HCT116 (cell line): Measurements from ENCODE around the gene ESRRB. TPM values are rescaled to one million over a fixed set of nuclear protein-coding genes. Genes with fewer than 3 reads are reported as not detected.

Source experiments
- ATAC-seq: fragments of 200-7000 bp; cut with Tn5 transposase; 2 replicates; pipeline ENCODE4 v1.9.1; 2020; ENCODE audit warnings: mild to moderate bottlenecking, moderate library complexity
- BruUV-seq: library from RNA; stranded (reverse); fragments of 400-500 nt; replicated peaks from 2 replicates; lab custom pipeline; 2021; lab: Mats Ljungman, UMichigan
- CTCF ChIA-PET: fragments of 300-600 bp; sonication (Branson Sonifier 250); formaldehyde crosslinking; loops from one replicate; lab custom pipeline; 2021; ENCODE audit warnings: antibody characterized with exemption; lab: Charles Lee
- POLR2A ChIA-PET: fragments of 300-600, 350-600 bp; sonication (Branson Sonifier 250); formaldehyde crosslinking; loops from one replicate; lab custom pipeline; 2021; ENCODE audit warnings: antibody characterized with exemption; lab: Charles Lee
- RAD21 ChIA-PET, 2 experiments: fragments of 300-600 bp; sonication (Branson Sonifier 250); formaldehyde crosslinking; loops; one replicate each; lab custom pipeline; 2023; ENCODE audit warnings: low total read pairs in 2 of 2; ENCODE audit not compliant: uncharacterized antibody in 2 of 2, unreplicated experiment in 2 of 2, low non-redundant PET in 1 of 2; lab: Charles Lee
- DNase-seq: peaks from one replicate; pipeline ENCODE4 v3.0.0-alpha.2; 2010; ENCODE audit warnings: low read depth, low spot score
- H2AFZ ChIP-seq: fragments of 200-600 bp; shearing (Covaris generic), sonication (generic); 2 replicates; pipeline ENCODE4 v1.6.1; 2017; ENCODE audit warnings: low read depth, mixed run types, mixed read lengths, antibody characterized with exemption, low read length; ENCODE audit not compliant: poor library complexity, severe bottlenecking
- H3K27ac ChIP-seq: 2 replicates; pipeline ENCODE4 v1.5.1; 2012; ENCODE audit warnings: low read depth, low read length
- H3K27me3 ChIP-seq: fragments of 200-600 bp; sonication (generic); 2 replicates; pipeline ENCODE4 v1.6.1; 2016; ENCODE audit warnings: mixed run types, low read length, mixed read lengths; ENCODE audit not compliant: insufficient read depth
- H3K36me3 ChIP-seq, 2 experiments: fragments of 200-500 bp in 1 of 2; fragments of 200-600 bp in 1 of 2; sonication (Bioruptor generic) in 1 of 2; sonication (generic) in 1 of 2; 2 replicates each; pipeline versions ENCODE4 v1.5.1 to v1.6.1; 2014 to 2016; ENCODE audit warnings: low read length in 2 of 2, inconsistent platforms in 1 of 2, mixed read lengths in 1 of 2, mixed run types in 1 of 2; ENCODE audit not compliant: insufficient read depth in 2 of 2, control insufficient read depth in 1 of 2
- H3K4me1 ChIP-seq, 2 experiments: fragments of 200-600 bp in 1 of 2; sonication (generic) in 1 of 2; 2 replicates each; pipeline versions ENCODE4 v1.5.1 to v1.6.1; 2012 to 2017; ENCODE audit warnings: low read length in 2 of 2, inconsistent platforms in 1 of 2, mild to moderate bottlenecking in 1 of 2, mixed read lengths in 1 of 2, mixed run types in 1 of 2, moderate library complexity in 1 of 2; ENCODE audit not compliant: insufficient read depth in 2 of 2, control insufficient read depth in 1 of 2
- H3K4me2 ChIP-seq: fragments of 200-600 bp; sonication (generic); 2 replicates; pipeline ENCODE4 v1.6.1; 2017; ENCODE audit warnings: mixed run types, low read length, mixed read lengths
- H3K4me3 ChIP-seq, 2 experiments: fragments of 200-600 bp in 1 of 2; sonication (generic) in 1 of 2; replicated peaks in 1 of 2; 2 replicates each; pipeline ENCODE4 v1.5.1; 2011 to 2016; ENCODE audit warnings: low read length in 2 of 2, control low read depth in 1 of 2, low read depth in 1 of 2, mild to moderate bottlenecking in 1 of 2, mixed read lengths in 1 of 2, mixed run types in 1 of 2
- H3K79me2 ChIP-seq: fragments of 200-600 bp; sonication (generic); 2 replicates; pipeline ENCODE4 v1.6.1; 2017; ENCODE audit warnings: mild to moderate bottlenecking, mixed run types, low read length, moderate library complexity, mixed read lengths; ENCODE audit not compliant: insufficient read depth
- H3K9ac ChIP-seq: fragments of 200-600 bp; sonication (generic); 2 replicates; pipeline ENCODE4 v1.6.1; 2016; ENCODE audit warnings: low read length, mixed read lengths
- H3K9me2 ChIP-seq: fragments of 200-600 bp; sonication (generic), shearing (Covaris generic); 2 replicates; pipeline ENCODE4 v1.6.1; 2017; ENCODE audit warnings: mixed run types, mild to moderate bottlenecking, moderate library complexity; ENCODE audit not compliant: insufficient read depth
- H3K9me3 ChIP-seq, 2 experiments: fragments of 200-500 bp in 1 of 2; fragments of 200-600 bp in 1 of 2; sonication (Bioruptor generic) in 1 of 2; sonication (generic) in 1 of 2; 2 replicates each; pipeline ENCODE4 v1.6.1; 2014 to 2017; ENCODE audit warnings: low read length in 2 of 2, mixed read lengths in 2 of 2, inconsistent platforms in 1 of 2, low read depth in 1 of 2, mild to moderate bottlenecking in 1 of 2, mixed run types in 1 of 2, moderate library complexity in 1 of 2; ENCODE audit not compliant: control insufficient read depth in 1 of 2, insufficient read depth in 1 of 2
- H4K20me1 ChIP-seq: fragments of 200-600 bp; sonication (generic), shearing (Covaris generic); 2 replicates; pipeline ENCODE4 v1.6.1; 2017; ENCODE audit warnings: mixed run types, mild to moderate bottlenecking, moderate library complexity; ENCODE audit not compliant: insufficient read depth
- CBX3 ChIP-seq: IDR thresholded peaks from 2 replicates; pipeline ENCODE4 v1.6.1; 2012; ENCODE audit warnings: low read depth
- EGR1 ChIP-seq: IDR thresholded peaks from 2 replicates; pipeline ENCODE4 v1.6.1; 2012; ENCODE audit warnings: low read depth
- EZH2 ChIP-seq: fragments of 200-600 bp; sonication (generic); IDR thresholded peaks from 2 replicates; pipeline ENCODE4 v1.6.1; 2017; ENCODE audit warnings: antibody characterized with exemption, mixed run types
- FOSL1 ChIP-seq: IDR thresholded peaks from 2 replicates; pipeline ENCODE4 v1.6.1; 2012; ENCODE audit warnings: low read depth
- JUND ChIP-seq: IDR thresholded peaks from 2 replicates; pipeline ENCODE4 v1.6.1; 2012
- POLR2AphosphoS5 ChIP-seq: IDR thresholded peaks from 2 replicates; pipeline ENCODE4 v1.6.1; 2011; ENCODE audit warnings: mild to moderate bottlenecking, low read depth, low read length, moderate library complexity
- RAD21 ChIP-seq: IDR thresholded peaks from 2 replicates; pipeline ENCODE4 v1.6.1; 2012; ENCODE audit warnings: low read depth, mild to moderate bottlenecking
- YY1 ChIP-seq: IDR thresholded peaks from 2 replicates; pipeline ENCODE4 v1.6.1; 2011; ENCODE audit warnings: low read length, low read depth, moderate library complexity, mild to moderate bottlenecking; ENCODE audit not compliant: insufficient replicate concordance; ENCODE audit errors: extremely low read depth
- ZNF274 ChIP-seq: fragments of 200-500 bp; sonication (Bioruptor generic); IDR thresholded peaks from 2 replicates; pipeline ENCODE4 v1.6.1; 2014; ENCODE audit warnings: mild to moderate bottlenecking, low read depth, low read length, inconsistent platforms
- intact Hi-C: fragments of 100-400 bp; cut with micrococcal nuclease; formaldehyde crosslinking; loops from 2 replicates; pipeline ENCODE4 v1.10.0; 2022
- total RNA-seq: library from RNA; stranded (reverse); gene quantifications from one replicate; pipeline ENCODE4 v1.2.1, GENCODE V29; 2021; ENCODE audit not compliant: unreplicated experiment
- TF ChIP-seq, protein P1 (sequence below): IDR thresholded peaks from 2 replicates; pipeline ENCODE4 v1.6.1; 2012; ENCODE audit warnings: low read depth
- TF ChIP-seq, protein P2 (sequence below): IDR thresholded peaks from 2 replicates; pipeline ENCODE4 v1.6.1; 2012
- TF ChIP-seq, protein P3 (sequence below), 3 experiments: fragments of 200-600 bp in 1 of 3; sonication (generic) in 1 of 3; IDR thresholded peaks in 2 of 3; conservative IDR thresholded peaks in 1 of 3; 2 replicates each; pipeline ENCODE4 v1.5.1; 2012 to 2017; ENCODE audit warnings: low read depth in 2 of 3, low read length in 2 of 3, antibody characterized with exemption in 1 of 3, borderline replicate concordance in 1 of 3, control low read depth in 1 of 3, mild to moderate bottlenecking in 1 of 3, mixed read lengths in 1 of 3, mixed run types in 1 of 3, moderate library complexity in 1 of 3; ENCODE audit not compliant: insufficient read depth in 1 of 3
- TF ChIP-seq, protein P4 (sequence below): IDR thresholded peaks from 2 replicates; pipeline ENCODE4 v1.6.1; 2012
- TF ChIP-seq, protein P5 (sequence below): IDR thresholded peaks from 2 replicates; pipeline ENCODE4 v1.6.1; 2011; ENCODE audit warnings: mild to moderate bottlenecking, low read length, moderate library complexity; ENCODE audit not compliant: insufficient replicate concordance; ENCODE audit errors: extremely low read depth

The ESRRB gene
- total RNA-seq, 1 experiment from 2014 or later = 1.9 TPM

DNA sequence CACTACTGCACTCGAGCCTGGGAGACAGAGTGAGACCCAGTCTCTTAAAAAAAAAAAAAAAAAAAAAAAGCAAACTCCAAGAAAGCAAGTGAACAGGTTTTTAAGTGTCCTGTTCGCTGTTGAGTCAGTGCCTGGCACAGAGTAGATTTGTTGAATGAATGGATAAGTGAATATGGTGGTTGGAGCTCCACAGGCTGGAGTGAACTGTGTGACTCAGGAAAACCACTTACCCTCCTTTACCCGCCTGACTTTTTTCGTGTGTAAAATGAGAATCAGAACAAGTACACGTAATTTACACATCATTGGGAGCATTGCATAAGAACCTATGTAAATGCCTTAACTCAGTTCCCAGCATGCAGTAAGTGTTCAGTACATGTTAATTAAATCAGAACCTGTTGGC lies 24.0 kb upstream of the ESRRB start:
- Histone ChIP-seq H3K27me3 (peaks cover 9% of the 10 kb centered on the region; the same call in 1 of the 2 replicates), H3K9me3 (no peaks in the 10 kb centered on the region), H3K4me1 (peaks cover 11 to 47% of the 10 kb centered on the region in 2 experiments), H3K4me2 (no peak overlapping the region), H3K27ac (no peak overlapping the region), H3K9ac (no peak overlapping the region), H2AFZ (no peak overlapping the region), H3K4me3 (no peak overlapping the region), H3K9me2 (no peaks in the 10 kb centered on the region), H3K36me3 (no peaks in the 10 kb centered on the region), H3K79me2 (no peaks in the 10 kb centered on the region), H4K20me1 (no peaks in the 10 kb centered on the region)
- ChIA-PET RAD21 (interaction anchor here in 1 of 2 experiments (0.7 kb wide), 1 partner anchor 302 kb away, joined by 4 read pairs; no protein-coding TSS in a partner anchor), CTCF (interaction anchor here (0.9 kb wide), 1 partner anchor 774 kb away, joined by 3 read pairs; the partner anchor contains the start of gene FLVCR2), POLR2A (no interaction called here)
- TF ChIP-seq JUND (no peak), FOSL1 (no peak), ZNF274 (no peak), CBX3 (no peak), EZH2 (no peak), POLR2AphosphoS5 (no peak), YY1 (no peak), EGR1 (no peak), RAD21 (no peak)
- TF ChIP-seq, protein P1, sequence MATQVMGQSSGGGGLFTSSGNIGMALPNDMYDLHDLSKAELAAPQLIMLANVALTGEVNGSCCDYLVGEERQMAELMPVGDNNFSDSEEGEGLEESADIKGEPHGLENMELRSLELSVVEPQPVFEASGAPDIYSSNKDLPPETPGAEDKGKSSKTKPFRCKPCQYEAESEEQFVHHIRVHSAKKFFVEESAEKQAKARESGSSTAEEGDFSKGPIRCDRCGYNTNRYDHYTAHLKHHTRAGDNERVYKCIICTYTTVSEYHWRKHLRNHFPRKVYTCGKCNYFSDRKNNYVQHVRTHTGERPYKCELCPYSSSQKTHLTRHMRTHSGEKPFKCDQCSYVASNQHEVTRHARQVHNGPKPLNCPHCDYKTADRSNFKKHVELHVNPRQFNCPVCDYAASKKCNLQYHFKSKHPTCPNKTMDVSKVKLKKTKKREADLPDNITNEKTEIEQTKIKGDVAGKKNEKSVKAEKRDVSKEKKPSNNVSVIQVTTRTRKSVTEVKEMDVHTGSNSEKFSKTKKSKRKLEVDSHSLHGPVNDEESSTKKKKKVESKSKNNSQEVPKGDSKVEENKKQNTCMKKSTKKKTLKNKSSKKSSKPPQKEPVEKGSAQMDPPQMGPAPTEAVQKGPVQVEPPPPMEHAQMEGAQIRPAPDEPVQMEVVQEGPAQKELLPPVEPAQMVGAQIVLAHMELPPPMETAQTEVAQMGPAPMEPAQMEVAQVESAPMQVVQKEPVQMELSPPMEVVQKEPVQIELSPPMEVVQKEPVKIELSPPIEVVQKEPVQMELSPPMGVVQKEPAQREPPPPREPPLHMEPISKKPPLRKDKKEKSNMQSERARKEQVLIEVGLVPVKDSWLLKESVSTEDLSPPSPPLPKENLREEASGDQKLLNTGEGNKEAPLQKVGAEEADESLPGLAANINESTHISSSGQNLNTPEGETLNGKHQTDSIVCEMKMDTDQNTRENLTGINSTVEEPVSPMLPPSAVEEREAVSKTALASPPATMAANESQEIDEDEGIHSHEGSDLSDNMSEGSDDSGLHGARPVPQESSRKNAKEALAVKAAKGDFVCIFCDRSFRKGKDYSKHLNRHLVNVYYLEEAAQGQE = no peak
- TF ChIP-seq, protein P2, sequence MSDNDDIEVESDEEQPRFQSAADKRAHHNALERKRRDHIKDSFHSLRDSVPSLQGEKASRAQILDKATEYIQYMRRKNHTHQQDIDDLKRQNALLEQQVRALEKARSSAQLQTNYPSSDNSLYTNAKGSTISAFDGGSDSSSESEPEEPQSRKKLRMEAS = no peak
- TF ChIP-seq, protein P3, sequence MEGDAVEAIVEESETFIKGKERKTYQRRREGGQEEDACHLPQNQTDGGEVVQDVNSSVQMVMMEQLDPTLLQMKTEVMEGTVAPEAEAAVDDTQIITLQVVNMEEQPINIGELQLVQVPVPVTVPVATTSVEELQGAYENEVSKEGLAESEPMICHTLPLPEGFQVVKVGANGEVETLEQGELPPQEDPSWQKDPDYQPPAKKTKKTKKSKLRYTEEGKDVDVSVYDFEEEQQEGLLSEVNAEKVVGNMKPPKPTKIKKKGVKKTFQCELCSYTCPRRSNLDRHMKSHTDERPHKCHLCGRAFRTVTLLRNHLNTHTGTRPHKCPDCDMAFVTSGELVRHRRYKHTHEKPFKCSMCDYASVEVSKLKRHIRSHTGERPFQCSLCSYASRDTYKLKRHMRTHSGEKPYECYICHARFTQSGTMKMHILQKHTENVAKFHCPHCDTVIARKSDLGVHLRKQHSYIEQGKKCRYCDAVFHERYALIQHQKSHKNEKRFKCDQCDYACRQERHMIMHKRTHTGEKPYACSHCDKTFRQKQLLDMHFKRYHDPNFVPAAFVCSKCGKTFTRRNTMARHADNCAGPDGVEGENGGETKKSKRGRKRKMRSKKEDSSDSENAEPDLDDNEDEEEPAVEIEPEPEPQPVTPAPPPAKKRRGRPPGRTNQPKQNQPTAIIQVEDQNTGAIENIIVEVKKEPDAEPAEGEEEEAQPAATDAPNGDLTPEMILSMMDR (IDR thresholded peaks at IDR 0.05 in 2 of 3, conservative IDR thresholded peaks at IDR 0.05 in 1 of 3; ENCODE audit: borderline replicate concordance in 1 of 3, insufficient read depth in 1 of 3, low read depth in 2 of 3, low read length in 2 of 3) = no peak
- TF ChIP-seq, protein P4, sequence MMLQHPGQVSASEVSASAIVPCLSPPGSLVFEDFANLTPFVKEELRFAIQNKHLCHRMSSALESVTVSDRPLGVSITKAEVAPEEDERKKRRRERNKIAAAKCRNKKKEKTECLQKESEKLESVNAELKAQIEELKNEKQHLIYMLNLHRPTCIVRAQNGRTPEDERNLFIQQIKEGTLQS = no peak
- TF ChIP-seq, protein P5, sequence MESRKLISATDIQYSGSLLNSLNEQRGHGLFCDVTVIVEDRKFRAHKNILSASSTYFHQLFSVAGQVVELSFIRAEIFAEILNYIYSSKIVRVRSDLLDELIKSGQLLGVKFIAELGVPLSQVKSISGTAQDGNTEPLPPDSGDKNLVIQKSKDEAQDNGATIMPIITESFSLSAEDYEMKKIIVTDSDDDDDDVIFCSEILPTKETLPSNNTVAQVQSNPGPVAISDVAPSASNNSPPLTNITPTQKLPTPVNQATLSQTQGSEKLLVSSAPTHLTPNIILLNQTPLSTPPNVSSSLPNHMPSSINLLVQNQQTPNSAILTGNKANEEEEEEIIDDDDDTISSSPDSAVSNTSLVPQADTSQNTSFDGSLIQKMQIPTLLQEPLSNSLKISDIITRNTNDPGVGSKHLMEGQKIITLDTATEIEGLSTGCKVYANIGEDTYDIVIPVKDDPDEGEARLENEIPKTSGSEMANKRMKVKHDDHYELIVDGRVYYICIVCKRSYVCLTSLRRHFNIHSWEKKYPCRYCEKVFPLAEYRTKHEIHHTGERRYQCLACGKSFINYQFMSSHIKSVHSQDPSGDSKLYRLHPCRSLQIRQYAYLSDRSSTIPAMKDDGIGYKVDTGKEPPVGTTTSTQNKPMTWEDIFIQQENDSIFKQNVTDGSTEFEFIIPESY = no peak
- DNase-seq (no peak), ATAC-seq (no peak)
- intact Hi-C loops = loop anchor here (1.0 kb wide), 2 partner anchors 293 to 302 kb away; no protein-coding TSS in a partner anchor
- no TSS peak for BruUV-seq
